ENCODE results near the gene CBLC. TPM values are rescaled to one million over a fixed set of nuclear protein-coding genes. Genes with fewer than 3 reads are reported as not detected.
A peak's percentile ranks its signal among the peaks of the same experiment; 100 is the strongest.

The CBLC gene, protein sequence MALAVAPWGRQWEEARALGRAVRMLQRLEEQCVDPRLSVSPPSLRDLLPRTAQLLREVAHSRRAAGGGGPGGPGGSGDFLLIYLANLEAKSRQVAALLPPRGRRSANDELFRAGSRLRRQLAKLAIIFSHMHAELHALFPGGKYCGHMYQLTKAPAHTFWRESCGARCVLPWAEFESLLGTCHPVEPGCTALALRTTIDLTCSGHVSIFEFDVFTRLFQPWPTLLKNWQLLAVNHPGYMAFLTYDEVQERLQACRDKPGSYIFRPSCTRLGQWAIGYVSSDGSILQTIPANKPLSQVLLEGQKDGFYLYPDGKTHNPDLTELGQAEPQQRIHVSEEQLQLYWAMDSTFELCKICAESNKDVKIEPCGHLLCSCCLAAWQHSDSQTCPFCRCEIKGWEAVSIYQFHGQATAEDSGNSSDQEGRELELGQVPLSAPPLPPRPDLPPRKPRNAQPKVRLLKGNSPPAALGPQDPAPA
- 65.0 and 73.7 TPM in 2 replicates for total RNA-seq

DNA sequence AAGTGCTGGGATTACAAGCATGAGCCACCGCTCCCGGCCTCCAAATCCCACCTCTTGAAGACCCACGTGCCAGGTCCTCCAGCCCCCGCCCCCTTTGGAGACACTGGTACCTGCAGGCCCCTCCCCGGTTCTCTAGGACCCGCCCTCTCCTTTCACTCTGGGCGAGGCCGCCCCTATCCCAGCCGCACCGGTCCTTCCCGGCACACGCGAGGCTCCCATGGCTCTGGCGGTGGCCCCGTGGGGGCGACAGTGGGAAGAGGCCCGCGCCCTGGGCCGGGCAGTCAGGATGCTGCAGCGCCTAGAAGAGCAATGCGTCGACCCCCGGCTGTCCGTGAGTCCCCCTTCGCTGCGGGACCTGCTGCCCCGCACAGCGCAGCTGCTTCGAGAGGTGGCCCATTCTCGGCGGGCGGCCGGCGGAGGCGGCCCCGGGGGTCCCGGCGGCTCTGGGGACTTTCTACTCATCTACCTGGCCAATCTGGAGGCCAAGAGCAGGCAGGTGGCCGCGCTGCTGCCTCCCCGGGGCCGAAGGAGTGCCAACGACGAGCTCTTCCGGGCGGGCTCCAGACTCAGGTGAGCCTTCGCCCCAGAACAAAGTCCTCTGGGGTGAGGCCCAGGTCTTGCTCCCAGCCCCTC lies at the start of gene CBLC:
TSS of gene CBLC (plus strand) at position 176 of the 633 bp plus-strand sequence. CDS start at position 218, 42 bp downstream.
- FAIRE-seq (no peak), DNase-seq (ENCODE audit: low read depth) (peak; percentile 87)
- Histone ChIP-seq H3K36me3 (ENCODE audit: control insufficient read depth, insufficient read depth, low read length) (peaks cover 15% of the 10 kb centered on the region), H3K4me3 (ENCODE audit: low read depth, low read length) (peak within 1 kb of the TSS; percentile 87), H3K27me3 (ENCODE audit: control insufficient read depth, insufficient read depth, low read length) (no peaks in the 10 kb centered on the region)
- TF ChIP-seq, protein P1, sequence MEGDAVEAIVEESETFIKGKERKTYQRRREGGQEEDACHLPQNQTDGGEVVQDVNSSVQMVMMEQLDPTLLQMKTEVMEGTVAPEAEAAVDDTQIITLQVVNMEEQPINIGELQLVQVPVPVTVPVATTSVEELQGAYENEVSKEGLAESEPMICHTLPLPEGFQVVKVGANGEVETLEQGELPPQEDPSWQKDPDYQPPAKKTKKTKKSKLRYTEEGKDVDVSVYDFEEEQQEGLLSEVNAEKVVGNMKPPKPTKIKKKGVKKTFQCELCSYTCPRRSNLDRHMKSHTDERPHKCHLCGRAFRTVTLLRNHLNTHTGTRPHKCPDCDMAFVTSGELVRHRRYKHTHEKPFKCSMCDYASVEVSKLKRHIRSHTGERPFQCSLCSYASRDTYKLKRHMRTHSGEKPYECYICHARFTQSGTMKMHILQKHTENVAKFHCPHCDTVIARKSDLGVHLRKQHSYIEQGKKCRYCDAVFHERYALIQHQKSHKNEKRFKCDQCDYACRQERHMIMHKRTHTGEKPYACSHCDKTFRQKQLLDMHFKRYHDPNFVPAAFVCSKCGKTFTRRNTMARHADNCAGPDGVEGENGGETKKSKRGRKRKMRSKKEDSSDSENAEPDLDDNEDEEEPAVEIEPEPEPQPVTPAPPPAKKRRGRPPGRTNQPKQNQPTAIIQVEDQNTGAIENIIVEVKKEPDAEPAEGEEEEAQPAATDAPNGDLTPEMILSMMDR (IDR thresholded peaks at IDR 0.05; ENCODE audit: insufficient read depth, low read length, severe bottlenecking) = peak; percentile 29

DNA sequence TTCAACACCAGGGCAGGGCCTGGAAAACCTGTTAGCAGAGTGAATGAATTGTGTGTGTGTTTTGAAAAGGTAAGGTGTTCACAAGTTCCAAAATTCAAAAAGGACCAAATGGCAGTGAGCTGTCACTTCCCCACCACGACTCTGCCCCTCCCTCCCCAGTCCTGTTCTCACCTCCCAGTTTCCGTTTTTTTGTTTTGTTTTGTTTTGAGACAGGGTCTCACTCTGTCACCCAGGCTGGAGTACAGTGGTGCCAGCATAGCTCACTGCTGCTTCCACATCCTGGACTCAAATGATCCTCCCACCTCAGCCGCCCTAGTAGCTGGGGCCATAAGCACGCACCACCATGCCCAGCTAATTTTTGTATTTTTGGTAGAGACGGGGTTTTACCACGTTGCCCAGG lies 49.5 kb upstream of the CBLC start:
- DNase-seq (ENCODE audit: low read depth) = no peak
- no peak for FAIRE-seq
- Histone ChIP-seq H3K27me3 (ENCODE audit: control insufficient read depth, insufficient read depth, low read length) (no peaks in the 10 kb centered on the region), H3K36me3 (ENCODE audit: control insufficient read depth, insufficient read depth, low read length) (no peaks in the 10 kb centered on the region), H3K4me3 (ENCODE audit: low read depth, low read length) (no peak overlapping the region)
- TF ChIP-seq, protein P1 (IDR thresholded peaks at IDR 0.05; ENCODE audit: insufficient read depth, low read length, severe bottlenecking) = no peak

DNA sequence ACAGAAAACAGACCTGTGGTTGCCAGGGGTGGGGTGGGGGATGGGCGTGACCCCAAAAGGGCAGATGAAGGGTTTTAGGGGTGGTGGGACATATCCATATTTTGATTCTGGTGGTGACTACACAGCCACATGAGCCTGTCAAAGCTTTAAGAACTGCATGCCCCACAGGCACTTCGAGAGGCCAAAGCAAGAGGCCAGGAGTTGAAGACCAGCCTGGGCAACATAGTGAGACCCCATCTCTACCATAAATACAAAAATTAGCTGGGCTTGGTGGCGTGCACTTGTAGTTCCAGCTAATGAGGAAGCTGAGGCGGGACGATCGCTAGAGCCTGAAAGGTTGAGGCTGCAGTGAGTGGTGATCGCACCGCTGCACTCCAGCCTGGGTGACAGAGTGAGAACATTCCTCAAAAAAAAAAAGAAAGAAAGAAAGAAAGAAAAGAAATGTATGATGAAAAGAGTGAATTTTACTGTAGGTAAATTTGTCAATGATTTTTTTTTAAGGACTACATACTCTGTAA lies 48.1 kb upstream of the CBLC start:
- TF ChIP-seq, protein P1 (IDR thresholded peaks at IDR 0.05; ENCODE audit: insufficient read depth, low read length, severe bottlenecking) = no peak
- H3K36me3 ChIP-seq (ENCODE audit: control insufficient read depth, insufficient read depth, low read length) = no peaks in the 10 kb centered on the region
- H3K4me3 ChIP-seq (ENCODE audit: low read depth, low read length) = no peak overlapping the region
- DNase-seq (ENCODE audit: low read depth) (no peak), FAIRE-seq (no peak)
- no peaks in the 10 kb centered on the region for H3K27me3 ChIP-seq (ENCODE audit: control insufficient read depth, insufficient read depth, low read length)

DNA sequence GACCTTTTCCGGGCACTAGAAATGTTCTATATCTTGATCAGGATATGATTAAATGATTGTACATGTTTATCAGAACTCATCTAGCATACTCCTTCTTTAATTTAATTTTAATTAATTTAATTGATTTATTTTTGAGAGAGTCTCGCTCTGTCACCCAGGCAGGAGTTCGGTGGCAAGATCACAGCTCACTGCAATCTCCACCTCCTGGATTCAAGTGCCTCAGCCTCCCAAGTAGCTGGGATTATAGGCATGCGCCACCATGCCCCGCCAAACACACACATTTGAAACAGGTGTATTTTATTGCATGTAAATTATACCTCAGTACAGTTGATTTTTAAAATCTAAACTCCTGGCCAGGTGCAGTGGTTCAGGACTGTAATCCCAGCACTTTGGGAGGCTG lies 46.6 kb upstream of the CBLC start:
- TF ChIP-seq, protein P1 (IDR thresholded peaks at IDR 0.05; ENCODE audit: insufficient read depth, low read length, severe bottlenecking) = no peak
- DNase-seq (ENCODE audit: low read depth) (no peak), FAIRE-seq (no peak)
- Histone ChIP-seq H3K27me3 (ENCODE audit: control insufficient read depth, insufficient read depth, low read length) (no peaks in the 10 kb centered on the region), H3K4me3 (ENCODE audit: low read depth, low read length) (no peak overlapping the region), H3K36me3 (ENCODE audit: control insufficient read depth, insufficient read depth, low read length) (no peaks in the 10 kb centered on the region)

DNA sequence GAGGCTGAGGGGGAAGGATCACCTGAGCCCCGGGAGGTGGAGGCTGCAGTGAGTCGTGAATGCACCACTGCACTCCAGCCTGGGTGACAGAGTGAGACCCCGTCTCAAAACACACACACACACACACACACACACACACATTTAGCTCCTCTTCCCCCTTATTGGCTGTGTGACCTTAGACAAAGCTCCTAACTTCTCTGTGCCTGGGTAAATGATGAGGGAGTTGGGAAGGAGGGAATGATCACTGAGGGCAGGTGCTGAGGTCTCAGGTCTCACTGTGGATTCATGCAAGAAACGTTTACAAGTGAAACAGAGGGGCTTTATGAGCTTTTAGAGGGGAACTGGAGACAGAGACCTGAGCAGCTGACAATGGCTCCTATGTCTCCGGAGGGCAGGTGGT lies 46.1 kb upstream of the CBLC start:
- FAIRE-seq = peak; percentile 28
- TF ChIP-seq, protein P1 (IDR thresholded peaks at IDR 0.05; ENCODE audit: insufficient read depth, low read length, severe bottlenecking) = no peak
- Histone ChIP-seq H3K27me3 (ENCODE audit: control insufficient read depth, insufficient read depth, low read length) (no peaks in the 10 kb centered on the region), H3K36me3 (ENCODE audit: control insufficient read depth, insufficient read depth, low read length) (no peaks in the 10 kb centered on the region), H3K4me3 (ENCODE audit: low read depth, low read length) (no peak overlapping the region)
- DNase-seq (ENCODE audit: low read depth) = no peak

All from bronchial epithelial cell (primary cell).